GM21717 (cell line): ENCODE data around the gene SAG.

Source experiments
- ATAC-seq: cut with Tn5 transposase; IDR thresholded peaks from one replicate; pipeline ENCODE4 v1.9.1; 2021; ENCODE audit warnings: mild to moderate bottlenecking, moderate library complexity; ENCODE audit not compliant: unreplicated experiment

SAG gene

GRCh38 chr2:233307565-233307964 is at the start of gene SAG:
TSS of gene SAG (plus strand) at chr2:233307816. CDS start at chr2:233309190, 1,374 bp downstream.
- ATAC-seq: no peak

GRCh38 chr2:233258211-233258610 is 49.4 kb upstream of the SAG start:
- no peak for ATAC-seq

GRCh38 chr2:233259730-233260129 is 47.9 kb upstream of the SAG start:
- ATAC-seq: no peak

DNA sequence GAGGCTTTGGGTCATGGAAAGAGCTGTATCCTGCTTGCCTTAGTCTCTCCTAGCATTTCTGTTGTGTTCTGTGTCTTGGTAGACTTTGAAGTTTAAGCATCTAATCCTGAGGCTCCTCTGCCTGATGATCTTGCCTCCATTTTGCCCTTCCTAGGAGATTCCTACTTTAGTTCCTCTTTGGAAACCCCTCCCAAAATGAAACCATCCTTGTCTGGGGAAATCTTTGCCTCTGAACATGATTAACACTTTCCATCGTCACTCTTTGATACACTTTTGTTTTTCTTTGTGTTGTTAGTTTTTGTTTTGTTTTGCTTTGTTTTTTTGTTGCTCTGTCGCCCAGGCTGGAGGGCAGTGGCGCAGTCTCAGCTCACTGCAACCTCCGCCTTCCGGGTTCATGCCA is 47.0 kb upstream of the SAG start:
- no peak for ATAC-seq

DNA sequence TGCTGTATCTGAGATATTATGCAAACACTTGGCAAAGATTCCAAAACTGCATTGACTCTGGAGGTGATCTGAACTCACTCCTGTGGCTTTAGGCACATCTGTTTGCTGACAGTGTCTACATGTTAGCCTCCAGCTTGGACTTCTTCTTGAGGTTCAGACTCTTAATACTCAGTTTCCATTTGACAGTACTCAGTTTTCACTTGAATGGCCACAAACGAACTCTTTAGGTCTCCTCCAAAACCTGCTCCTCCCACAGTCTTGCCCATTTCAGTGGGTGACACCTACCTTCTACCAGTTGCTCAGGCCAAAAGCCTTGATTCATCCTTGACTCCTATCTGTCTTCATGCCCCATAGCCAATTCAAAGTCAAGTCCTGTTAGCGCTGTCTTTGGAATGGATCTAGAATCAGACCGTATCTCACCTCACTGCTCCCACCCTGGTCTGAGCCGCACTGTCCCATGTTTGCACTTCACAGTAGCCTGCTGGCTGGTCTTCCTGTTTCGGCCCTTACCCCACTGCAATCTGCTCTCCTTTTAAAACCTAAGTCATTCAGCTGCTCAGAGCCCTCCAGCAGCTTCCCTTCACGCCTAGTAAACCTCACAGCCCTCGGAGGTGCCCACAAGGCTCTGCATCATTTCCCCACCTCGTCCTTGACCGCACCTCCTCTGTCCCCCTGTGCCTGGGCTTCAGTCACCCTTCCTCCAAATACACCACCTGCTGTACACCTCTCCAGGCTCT is 45.6 kb upstream of the SAG start:
- ATAC-seq: peak; percentile 70

DNA sequence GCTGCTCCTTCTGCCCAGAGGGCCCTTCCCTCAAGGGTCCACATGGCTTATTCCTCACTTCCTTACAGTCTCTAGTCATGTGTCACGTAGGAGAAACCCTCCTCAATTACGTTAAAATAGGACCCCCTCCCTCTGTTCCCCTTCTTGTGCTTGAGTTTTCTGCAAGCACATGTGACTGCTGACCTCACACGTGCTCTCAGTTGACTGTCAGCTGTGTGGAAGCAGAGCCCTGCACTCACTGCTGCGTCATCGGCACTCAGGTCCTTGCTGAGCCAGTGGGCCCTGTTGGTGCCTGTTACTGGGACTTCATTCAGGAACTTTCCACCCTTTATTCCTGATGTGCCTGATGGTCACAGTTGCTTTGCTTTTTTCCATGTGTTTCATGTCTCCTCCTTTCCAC is 45.1 kb upstream of the SAG start:
- no peak for ATAC-seq

- ATAC-seq: no peak
These were observed 44.5 kb upstream of the SAG start for GRCh38 chr2:233263045-233263570.

GRCh38 chr2:233264667-233265066 is 42.9 kb upstream of the SAG start:
- no peak for ATAC-seq

GRCh38 chr2:233265899-233266431 is 41.7 kb upstream of the SAG start:
- ATAC-seq: no peak

- no peak for ATAC-seq
These were observed 41.1 kb upstream of the SAG start for GRCh38 chr2:233266481-233266880.

DNA sequence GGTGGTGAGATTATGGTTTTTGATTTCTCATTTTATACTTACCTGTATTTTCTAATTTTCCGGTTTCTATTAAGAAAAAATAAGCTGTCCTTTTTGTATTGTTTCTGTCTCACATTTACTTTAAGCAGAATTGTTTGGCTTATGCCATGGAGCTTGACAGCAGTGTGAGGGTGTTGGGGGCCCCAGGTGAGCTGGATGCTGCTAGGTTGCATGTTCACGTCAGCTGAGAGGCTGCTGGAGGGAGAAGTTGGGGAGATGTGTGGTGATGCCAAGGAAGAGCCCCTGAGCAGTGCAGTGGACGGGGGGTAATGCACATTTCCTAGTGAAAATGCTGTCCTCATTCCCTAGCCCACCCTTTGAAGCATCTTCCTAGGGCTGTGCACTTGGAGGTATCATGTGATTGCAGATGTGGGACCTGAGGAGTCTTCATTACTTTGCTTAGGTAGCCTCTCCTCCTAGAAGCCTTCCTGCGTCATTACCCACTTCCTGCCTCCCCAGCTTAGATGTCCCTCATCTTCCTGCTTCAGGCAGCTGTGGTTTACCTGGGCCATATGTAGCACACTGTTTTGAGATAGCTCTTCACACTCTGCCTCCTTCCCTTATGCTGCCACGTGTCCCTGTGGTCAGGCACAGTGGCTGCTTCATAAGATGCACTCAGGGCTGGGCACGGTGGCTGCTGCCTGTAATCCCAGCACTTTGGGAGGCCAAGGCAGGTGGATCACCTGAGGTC is 39.9 kb upstream of the SAG start:
- peak; percentile 76 for ATAC-seq

DNA sequence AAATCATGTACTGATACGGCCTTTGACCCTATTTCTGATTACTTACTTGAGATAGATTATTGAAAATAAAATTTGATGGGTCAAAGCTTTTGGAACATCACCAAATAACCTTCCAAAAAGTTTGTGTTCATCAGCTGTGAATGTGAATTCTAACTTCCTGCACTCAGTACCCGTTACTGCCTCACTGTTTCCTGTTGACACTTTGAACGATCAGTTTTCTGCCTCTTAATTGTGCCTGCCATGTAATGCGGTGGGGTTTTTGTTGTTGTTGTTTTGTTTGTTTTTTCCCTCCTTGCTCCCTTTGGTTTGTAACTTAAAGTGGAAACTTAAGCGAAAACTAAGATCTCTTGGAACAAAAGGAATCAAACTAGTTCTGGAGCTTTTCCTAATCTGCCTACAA is 37.2 kb upstream of the SAG start:
- ATAC-seq: no peak

DNA sequence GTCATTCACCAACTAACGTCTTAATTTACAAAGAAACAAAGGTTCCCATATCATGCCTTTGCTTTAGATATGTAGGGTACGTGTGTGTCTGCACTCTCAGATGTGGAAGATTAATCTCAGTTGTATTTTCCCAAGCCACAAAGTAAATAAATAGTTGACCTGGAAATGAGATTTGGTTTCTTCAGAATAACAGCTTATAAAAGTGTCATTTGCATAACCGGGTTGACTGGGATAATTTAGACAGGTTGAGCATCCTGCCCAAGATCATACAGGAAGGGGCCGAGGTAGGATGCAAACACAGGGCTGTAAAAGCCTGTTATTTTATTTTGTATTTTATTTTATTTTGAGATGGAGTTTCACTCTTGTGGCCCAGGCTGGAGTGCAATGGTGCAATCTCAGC is 36.7 kb upstream of the SAG start:
- ATAC-seq: no peak

GRCh38 chr2:233271693-233272092 is 35.9 kb upstream of the SAG start:
- ATAC-seq: no peak

DNA sequence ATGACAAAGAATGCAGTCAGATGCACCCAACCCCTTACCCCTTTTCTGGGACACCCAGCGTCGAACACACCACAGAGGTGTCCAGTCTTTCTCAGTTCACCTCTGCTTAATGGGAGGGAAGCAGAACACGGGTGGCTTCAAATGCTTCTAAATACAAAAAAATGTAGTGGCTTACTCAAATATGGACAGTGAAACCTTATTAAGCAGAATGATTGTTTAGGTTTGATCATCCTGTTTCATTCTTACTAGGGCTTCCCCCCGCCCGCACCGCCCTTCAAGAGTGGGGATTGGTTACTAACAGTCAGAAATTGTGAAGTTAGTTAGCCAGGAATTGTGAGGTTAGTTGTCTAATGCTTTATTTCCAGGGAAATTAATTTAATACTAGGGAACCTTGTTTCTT is 34.5 kb upstream of the SAG start:
- no peak for ATAC-seq

GRCh38 chr2:233275223-233275622 is 32.4 kb upstream of the SAG start:
- no peak for ATAC-seq

DNA sequence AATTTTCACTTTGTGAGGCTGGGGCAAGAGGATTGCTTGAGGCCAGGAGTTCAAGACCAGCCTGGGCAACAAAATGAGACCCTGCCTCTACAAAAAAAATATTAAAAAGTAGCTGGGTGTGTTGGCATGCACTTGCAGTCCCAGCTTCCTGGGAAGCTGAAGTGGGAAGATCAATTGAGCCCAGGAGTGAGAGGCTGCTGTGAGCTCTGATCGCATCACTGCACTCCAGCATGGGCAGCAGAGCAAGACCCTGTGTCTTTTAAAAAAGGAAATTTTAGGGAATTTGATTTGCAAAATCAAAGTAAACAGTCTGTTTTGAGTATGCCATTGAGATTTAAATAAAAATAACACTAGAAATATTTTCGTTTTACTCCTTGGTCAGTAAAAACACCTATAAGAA is 28.7 kb upstream of the SAG start:
- ATAC-seq: no peak

DNA sequence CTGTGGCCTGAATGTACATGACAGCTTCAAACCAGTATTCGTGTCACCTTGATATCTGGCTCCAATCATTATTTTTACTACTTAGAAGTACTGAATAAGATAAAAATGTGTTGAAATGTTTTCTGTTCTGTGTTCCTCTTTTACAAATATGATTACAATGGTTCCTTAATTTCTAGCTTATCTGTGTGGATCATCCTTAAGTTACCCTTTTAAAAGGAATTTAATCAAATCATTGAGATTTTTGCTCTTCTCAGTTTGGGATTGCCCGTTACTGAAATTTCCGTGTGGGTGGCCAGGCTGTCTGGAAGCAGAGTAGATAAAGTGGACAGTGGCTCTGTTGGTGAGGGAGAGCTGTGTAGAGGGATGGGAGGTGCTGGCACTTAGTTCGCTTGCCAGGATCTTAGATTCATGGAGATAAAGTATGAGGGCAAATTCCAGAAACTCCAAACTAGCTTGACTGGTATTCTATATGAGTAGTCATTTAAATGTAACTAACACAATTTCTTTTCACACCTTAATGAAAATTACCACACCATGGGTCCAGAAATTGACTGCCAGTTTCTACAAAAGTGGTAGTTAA is 27.4 kb upstream of the SAG start:
- no peak for ATAC-seq

- ATAC-seq: no peak
These were observed 26.1 kb upstream of the SAG start for GRCh38 chr2:233281553-233281952.

DNA sequence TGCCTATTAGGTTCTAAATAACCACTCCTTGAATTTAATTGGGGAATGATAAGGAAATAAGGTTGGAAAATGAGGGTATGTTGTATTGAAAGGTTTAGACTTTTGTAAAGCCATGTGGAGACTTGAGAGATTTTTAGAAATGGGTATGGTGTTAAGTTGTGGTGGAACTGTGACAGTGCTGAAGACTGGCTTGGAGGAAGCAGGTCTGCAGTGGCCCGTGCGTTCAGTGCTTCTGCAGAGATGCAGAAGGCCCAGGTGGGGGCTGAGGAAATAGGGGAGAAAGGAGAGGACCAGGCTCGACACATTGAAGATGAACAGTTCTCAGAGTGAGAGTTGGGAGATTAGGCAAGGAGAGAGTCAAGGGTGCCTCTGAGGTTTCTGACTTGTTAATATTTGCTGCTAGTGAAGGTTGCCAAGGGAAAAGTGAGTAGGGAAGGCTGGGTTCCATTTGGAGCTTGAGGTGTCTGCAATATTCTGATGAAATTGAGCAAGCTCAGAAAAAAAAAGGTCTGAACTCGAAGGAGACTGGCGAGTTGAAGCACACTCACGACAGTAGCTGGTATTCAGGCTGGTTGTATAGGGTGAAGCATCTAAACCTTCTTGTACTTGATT is 25.5 kb upstream of the SAG start:
- ATAC-seq: no peak

DNA sequence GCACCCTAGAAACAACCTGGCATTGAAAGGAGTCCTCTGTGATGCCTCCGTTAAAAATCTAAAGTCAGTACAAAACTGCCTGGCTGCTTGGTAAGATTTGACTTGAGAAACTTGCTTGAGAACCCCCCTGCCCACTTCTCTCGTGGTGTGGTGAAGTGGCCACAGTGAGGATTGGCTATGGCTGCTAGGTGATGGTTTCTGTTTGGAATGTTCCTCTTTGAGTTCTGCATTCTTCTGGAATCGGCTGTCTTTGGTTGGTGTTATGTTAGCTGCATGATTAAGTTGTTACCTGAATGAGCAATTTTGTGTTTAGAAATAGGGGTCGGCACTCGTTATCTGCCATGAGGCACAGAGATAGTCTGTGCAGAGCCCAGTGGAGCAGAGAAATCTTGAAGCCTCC is 21.7 kb upstream of the SAG start:
- no peak for ATAC-seq
